Right lobe of liver (tissue), 6 donors: Measurements from ENCODE around the gene DRAM1. TPM values are rescaled to one million over a fixed set of nuclear protein-coding genes. Genes with fewer than 3 reads are reported as not detected.

Experiments
- ATAC-seq, 4 donors: fragments of 200-7000 bp; cut with Tn5 transposase; one replicate each; pipeline ENCODE4 v1.9.1; 2020; ENCODE audit warnings: mild to moderate bottlenecking in 4 of 4, moderate library complexity in 4 of 4
- DNase-seq, 3 donors: peaks; one replicate each; pipeline ENCODE4 v3.0.0-alpha.2; 2020
- H3K27ac ChIP-seq, 3 donors: fragments of 200-600 bp; one replicate each; pipeline ENCODE4 v1.8.0; 2022
- H3K27me3 ChIP-seq, 2 donors: fragments of 200-600 bp; one replicate each; pipeline ENCODE4 v1.8.0; 2022
- H3K36me3 ChIP-seq, 4 donors: fragments of 200-600 bp; sonication (generic) in 1 of 4; one replicate each; pipeline versions ENCODE4 v1.5.1 to v1.8.0; 2017 to 2022; ENCODE audit warnings: control low read depth in 1 of 4
- H3K4me1 ChIP-seq, 4 donors: fragments of 200-600 bp; sonication (generic) in 1 of 4; one replicate each; pipeline versions ENCODE4 v1.5.1 to v1.8.0; 2017 to 2022; ENCODE audit warnings: control low read depth in 1 of 4
- H3K4me3 ChIP-seq, 3 donors: fragments of 200-600 bp; one replicate each; pipeline ENCODE4 v1.8.0; 2022
- H3K9me3 ChIP-seq, 4 donors: fragments of 200-600 bp; sonication (generic) in 1 of 4; one replicate each; pipeline versions ENCODE4 v1.5.1 to v1.8.0; 2017 to 2022; ENCODE audit warnings: control low read depth in 1 of 4
- CTCF ChIP-seq, 4 donors: fragments of 200-600 bp in 3 of 4; fragments of 450-650 bp in 1 of 4; IDR thresholded peaks; one replicate each; pipeline versions ENCODE4 v1.5.1 to v1.8.0; 2016 to 2022; ENCODE audit warnings: antibody characterized with exemption in 4 of 4, mild to moderate bottlenecking in 2 of 4
- POLR2A ChIP-seq: fragments of 450-650 bp; IDR thresholded peaks from one replicate; pipeline ENCODE4 v1.6.1; 2017; ENCODE audit warnings: antibody characterized with exemption, mild to moderate bottlenecking
- WGBS: methylation state at CpG from one replicate; pipeline ENCODE4 v1.1.6; 2018; ENCODE audit warnings: low coverage, low lambda C conversion rate; ENCODE audit not compliant: insufficient coverage; ENCODE audit errors: missing lambda C conversion rate; 5-methylcytosine and 5-hydroxymethylcytosine counted together
- intact Hi-C, 2 donors: fragments of 100-400 bp; cut with DNase I; formaldehyde crosslinking; loops; one replicate each; pipeline versions ENCODE4 v1.11.2 to v1.14.1; 2022
- total RNA-seq, 6 experiments: library from RNA; depleted of rRNA in 2 of 6; stranded (reverse); fragments of >200 nt in 2 of 6; fragmentation: NEBNext Ultra II Directional in 3 of 6; extraction: Animal tissue kit (Norgen Biotek cat#: 25700) in 3 of 6; gene quantifications; one replicate each; pipeline versions ENCODE4 v1.1.0 to v1.2.4, GENCODE V29; 2016 to 2023
- donor health status: DM: no; HTN: yes; CAD: no.
- donor health status: DM: no; HTN: no; CAD: no.
- donor health status: DM: no; HTN: no; CAD: no.
- donor health status: DM: no; HTN: yes; CAD: no.
- donor health status: DM: no; HTN: yes; CAD: no.

Gene DRAM1
- total RNA-seq, 6 experiments from 2014 or later: 2.2 to 11.3 (median 4.3) TPM

- no peaks in the 10 kb centered on the region for H3K9me3 ChIP-seq
- no peak overlapping the region for H3K27ac ChIP-seq
- no peaks in the 10 kb centered on the region for H3K4me1 ChIP-seq
- TF ChIP-seq CTCF (IDR thresholded peaks at IDR 0.05) (no peak), POLR2A (no peak)
- no peak for DNase-seq
- WGBS: 64% methylated on average over 5 of the region's 5 CpGs
- no peaks in the 10 kb centered on the region for H3K27me3 ChIP-seq
- H3K36me3 ChIP-seq: no peaks in the 10 kb centered on the region
- no peak overlapping the region for H3K4me3 ChIP-seq
- intact Hi-C loops: no loop called here
- ATAC-seq: no peak
Measured at GRCh38 chr12:101931498-101932326, 54.3 kb downstream of the DRAM1 start.

DNA sequence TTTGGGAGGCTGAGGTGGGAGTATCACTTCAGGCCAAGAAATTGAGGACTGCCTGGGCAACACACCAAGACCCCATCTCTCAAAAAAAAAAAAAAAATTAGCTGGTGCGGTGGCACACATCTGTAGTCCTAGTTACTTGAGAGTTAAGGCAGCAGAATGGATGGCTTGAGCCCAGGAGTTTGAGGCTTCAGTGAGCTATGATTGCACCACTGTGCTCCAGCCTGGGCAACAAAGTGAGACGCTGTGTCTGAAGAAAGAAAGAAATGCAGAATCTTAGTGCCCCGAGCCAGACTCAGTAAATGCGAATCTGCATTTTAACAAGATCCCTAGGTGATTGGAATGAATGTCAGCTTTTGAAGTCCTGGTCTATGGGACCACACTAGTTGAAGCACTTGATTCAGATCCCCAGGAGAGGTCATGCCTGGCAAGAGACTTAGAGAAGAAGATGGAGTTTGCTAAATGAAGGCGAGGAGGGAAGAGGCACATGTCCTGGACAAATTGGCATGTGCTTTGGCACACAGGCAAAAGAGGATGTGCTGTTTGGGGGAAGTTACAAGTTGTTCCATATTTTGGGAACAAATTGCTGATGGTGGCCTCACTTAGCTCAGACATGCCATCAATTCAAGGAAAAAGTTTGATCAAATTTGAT lies 56.6 kb downstream of the DRAM1 start:
- Histone ChIP-seq H3K27ac (no peak overlapping the region), H3K9me3 (no peaks in the 10 kb centered on the region), H3K4me3 (no peak overlapping the region), H3K4me1 (no peaks in the 10 kb centered on the region), H3K36me3 (no peaks in the 10 kb centered on the region), H3K27me3 (no peaks in the 10 kb centered on the region)
- DNase-seq (no peak), ATAC-seq (no peak)
- TF ChIP-seq CTCF (IDR thresholded peaks at IDR 0.05) (no peak), POLR2A (no peak)
- WGBS: 51% methylated on average over 5 of the region's 5 CpGs
- intact Hi-C loops: no loop called here

DNA sequence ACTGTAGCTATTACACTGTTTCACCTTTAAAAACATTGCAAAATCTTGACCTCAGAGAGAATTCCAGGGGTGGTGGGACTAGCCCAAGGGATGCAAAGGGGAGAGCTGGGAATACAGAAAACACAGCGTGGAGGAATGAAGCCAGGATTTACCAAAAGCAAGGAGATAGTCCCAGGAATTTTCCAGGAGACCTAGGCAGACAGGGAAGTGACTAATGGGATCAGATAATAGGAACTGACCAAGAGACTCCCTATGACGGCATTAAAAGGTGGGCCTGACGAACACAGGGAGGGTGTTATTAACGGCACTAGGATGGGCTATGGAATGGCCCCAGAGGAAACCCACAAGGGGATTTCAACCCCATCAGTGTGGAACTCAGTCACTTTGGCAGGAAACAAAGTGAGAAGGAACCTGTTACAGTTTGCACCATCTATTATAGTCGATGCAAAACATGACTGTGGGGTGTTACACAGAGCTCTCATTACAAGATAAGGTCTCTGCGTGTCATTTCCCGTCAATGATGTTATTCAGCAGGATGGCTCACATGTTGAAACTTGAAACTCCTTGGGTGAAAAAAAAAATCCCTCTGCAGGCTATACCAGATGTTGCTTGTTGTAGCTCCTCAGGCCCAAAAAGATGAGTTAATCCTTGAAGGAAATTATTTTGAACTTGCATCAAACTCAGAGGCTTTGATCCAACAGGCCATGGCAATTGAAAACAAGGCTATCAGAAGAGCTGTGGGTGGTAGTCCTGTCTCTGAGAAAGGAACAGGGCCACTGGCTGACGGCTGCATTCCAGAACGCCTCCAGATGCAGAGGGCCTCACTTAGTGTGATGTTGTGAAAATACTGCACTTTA lies 58.7 kb downstream of the DRAM1 start:
- Histone ChIP-seq H3K4me3 (no peak overlapping the region), H3K4me1 (no peaks in the 10 kb centered on the region), H3K9me3 (no peaks in the 10 kb centered on the region), H3K27ac (no peak overlapping the region), H3K27me3 (no peaks in the 10 kb centered on the region), H3K36me3 (no peaks in the 10 kb centered on the region)
- 29% methylated on average over 7 of the region's 9 CpGs for WGBS
- TF ChIP-seq CTCF (IDR thresholded peaks at IDR 0.05): no peak
- no peak for TF ChIP-seq POLR2A
- intact Hi-C loops: no loop called here
- peak in 2 of 4 donors; percentile 28 to 38 for ATAC-seq
- no peak for DNase-seq

DNA sequence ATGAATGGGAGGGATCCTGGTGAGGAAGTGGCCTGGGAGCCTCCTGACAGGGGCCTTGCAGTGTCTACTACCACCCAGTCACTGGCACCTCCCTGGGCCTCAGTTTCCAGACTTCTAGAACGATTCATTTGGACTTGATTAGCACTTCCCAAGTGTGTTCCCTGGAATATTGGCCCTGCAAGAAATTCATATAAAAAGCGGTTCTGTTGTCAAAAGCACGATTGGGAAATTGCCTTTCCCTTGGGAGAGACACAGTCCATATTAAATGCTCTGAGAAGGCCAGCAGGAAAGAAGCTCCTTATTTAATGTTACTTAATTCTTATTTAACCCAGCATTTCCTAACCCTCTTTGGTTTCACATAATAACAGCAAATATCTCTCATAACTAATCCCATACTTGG lies 61.9 kb downstream of the DRAM1 start:
- H3K27me3 ChIP-seq: no peaks in the 10 kb centered on the region
- intact Hi-C loops: no loop called here
- H3K9me3 ChIP-seq: no peaks in the 10 kb centered on the region
- H3K27ac ChIP-seq: no peak overlapping the region
- no peak overlapping the region for H3K4me3 ChIP-seq
- 27% methylated on average over 3 of the region's 3 CpGs for WGBS
- no peaks in the 10 kb centered on the region for H3K4me1 ChIP-seq
- TF ChIP-seq CTCF (IDR thresholded peaks at IDR 0.05) (no peak), POLR2A (no peak)
- H3K36me3 ChIP-seq: no peaks in the 10 kb centered on the region
- ATAC-seq (no peak), DNase-seq (no peak)
